Natural killer cell (primary cell): ENCODE data around the gene PPP1R15B. TPM values are rescaled to one million over a fixed set of nuclear protein-coding genes. Genes with fewer than 3 reads are reported as not detected.

ENCODE experiments used
- ATAC-seq, 3 donors: fragments of 150-1000 bp in 2 of 3; fragments of 200-7000 bp in 1 of 3; cut with Tn5 transposase; 1 replicate in 1 of 3; 2 replicates in 2 of 3; pipeline ENCODE4 v1.10.0; 2021; ENCODE audit warnings: mild to moderate bottlenecking in 2 of 3, moderate library complexity in 2 of 3
- DNase-seq, 2 donors: peaks; one replicate each; pipeline versions ENCODE4 v3.0.0 to v3.0.0-alpha.2; 2013 to 2021; ENCODE audit warnings: mixed read lengths in 1 of 2
- H3K27ac ChIP-seq: one replicate; pipeline ENCODE4 v1.5.1; 2013; ENCODE audit warnings: mild to moderate bottlenecking, low read length
- H3K27me3 ChIP-seq: one replicate; pipeline ENCODE4 v1.6.1; 2013; ENCODE audit warnings: low read length; ENCODE audit not compliant: control insufficient read depth, insufficient read depth
- H3K36me3 ChIP-seq: one replicate; pipeline ENCODE4 v1.6.1; 2013; ENCODE audit warnings: low read length; ENCODE audit not compliant: control insufficient read depth, insufficient read depth
- H3K4me1 ChIP-seq: one replicate; pipeline ENCODE4 v1.6.1; 2013; ENCODE audit warnings: low read length; ENCODE audit not compliant: control insufficient read depth, insufficient read depth
- H3K4me3 ChIP-seq: one replicate; pipeline ENCODE4 v1.5.1; 2013; ENCODE audit warnings: low read length
- H3K9me3 ChIP-seq: one replicate; pipeline ENCODE4 v1.6.1; 2013; ENCODE audit warnings: low read length; ENCODE audit not compliant: control insufficient read depth, insufficient read depth
- H3K27ac Mint-ChIP-seq, 2 donors: one replicate each; pipeline ENCODE4 v1.8.0; 2022; ENCODE audit warnings: mild to moderate bottlenecking in 2 of 2, mixed read lengths in 2 of 2, moderate library complexity in 1 of 2
- H3K27me3 Mint-ChIP-seq, 2 donors: one replicate each; pipeline ENCODE4 v1.8.0; 2022; ENCODE audit warnings: low read depth in 2 of 2, mixed read lengths in 2 of 2
- H3K36me3 Mint-ChIP-seq: one replicate; pipeline ENCODE4 v1.8.0; 2022; ENCODE audit warnings: mixed read lengths
- H3K4me1 Mint-ChIP-seq, 2 donors: one replicate each; pipeline ENCODE4 v1.8.0; 2022; ENCODE audit warnings: mixed read lengths in 2 of 2
- H3K4me3 Mint-ChIP-seq: one replicate; pipeline ENCODE4 v1.8.0; 2022; ENCODE audit warnings: mild to moderate bottlenecking, moderate library complexity, mixed read lengths
- H3K9me3 Mint-ChIP-seq, 2 donors: one replicate each; pipeline ENCODE4 v1.8.0; 2022; ENCODE audit warnings: mixed read lengths in 2 of 2
- CTCF ChIP-seq: fragments of 200-600 bp; IDR thresholded peaks from one replicate; pipeline ENCODE4 v1.8.0; 2022; ENCODE audit warnings: antibody characterized with exemption
- WGBS: methylation state at CpG from one replicate; pipeline ENCODE4 v1.1.7; 2013; ENCODE audit warnings: missing lambda C conversion rate; ENCODE audit not compliant: insufficient coverage; 5-methylcytosine and 5-hydroxymethylcytosine counted together
- intact Hi-C: fragments of 100-400 bp; cut with micrococcal nuclease; formaldehyde crosslinking; loops from one replicate; pipeline ENCODE4 v1.14.2; 2022
- total RNA-seq, 4 donors: library from RNA; stranded (reverse); fragments of 120-200 nt in 1 of 4; gene quantifications; one replicate each; pipeline versions ENCODE4 v1.2.3 to v1.2.4, GENCODE V29; 2013 to 2022

Gene PPP1R15B
- total RNA-seq, 3 donors from 2014 or later (not counting 1 experiment from before 2014, with no cell fraction given), result 174 to 236 (median 222) TPM

GRCh38 chr1:204409836-204410687 is 1.6 kb downstream of the PPP1R15B start:
- under 1% methylated on average over 10 of the region's 10 CpGs for WGBS
- intact Hi-C loops, result no loop called here
- H3K27ac ChIP-seq, result peak overlapping the region; percentile 98
- no peaks in the 10 kb centered on the region for H3K9me3 Mint-ChIP-seq
- no peaks in the 10 kb centered on the region for H3K27me3 Mint-ChIP-seq
- no peaks in the 10 kb centered on the region for H3K27me3 ChIP-seq
- H3K4me3 ChIP-seq, result peak overlapping the region; percentile 88
- H3K36me3 Mint-ChIP-seq, result no peaks in the 10 kb centered on the region
- H3K4me3 Mint-ChIP-seq, result peak overlapping the region; percentile 99
- H3K4me1 Mint-ChIP-seq, result peaks cover 51 to 56% of the 10 kb centered on the region in 2 donors
- H3K4me1 ChIP-seq, result peaks cover 32% of the 10 kb centered on the region
- no peak for TF ChIP-seq CTCF
- ATAC-seq (no peak), DNase-seq (no peak)
- no peaks in the 10 kb centered on the region for H3K9me3 ChIP-seq
- H3K27ac Mint-ChIP-seq, result peak overlapping the region; percentile 98 to 100
- H3K36me3 ChIP-seq, result peaks cover 21% of the 10 kb centered on the region

GRCh38 chr1:204409123-204409522 is 2.5 kb downstream of the PPP1R15B start:
- Mint-ChIP-seq H3K27me3 (no peaks in the 10 kb centered on the region), H3K4me1 (peaks cover 56 to 63% of the 10 kb centered on the region in 2 donors), H3K27ac (peak overlapping the region; percentile 98 to 100), H3K36me3 (no peaks in the 10 kb centered on the region), H3K9me3 (no peaks in the 10 kb centered on the region), H3K4me3 (peak overlapping the region; percentile 99)
- Histone ChIP-seq H3K4me3 (peak overlapping the region; percentile 88), H3K27ac (peak overlapping the region; percentile 98), H3K36me3 (peaks cover 31% of the 10 kb centered on the region), H3K4me1 (peaks cover 32% of the 10 kb centered on the region), H3K27me3 (no peaks in the 10 kb centered on the region), H3K9me3 (no peaks in the 10 kb centered on the region)
- no peak for ATAC-seq
- DNase-seq, result peak in 1 of 2 donors; percentile 30
- no CpG with 5 or more reads among the region's 3 CpGs for WGBS
- TF ChIP-seq CTCF, result no peak
- intact Hi-C loops, result no loop called here

- intact Hi-C loops, result no loop called here
- Histone ChIP-seq H3K27ac (peak overlapping the region; percentile 28), H3K4me1 (peaks cover 32% of the 10 kb centered on the region), H3K9me3 (no peaks in the 10 kb centered on the region), H3K4me3 (peak overlapping the region; percentile 88), H3K36me3 (peaks cover 36% of the 10 kb centered on the region), H3K27me3 (no peaks in the 10 kb centered on the region)
- DNase-seq, result no peak
- Mint-ChIP-seq H3K9me3 (no peaks in the 10 kb centered on the region), H3K4me3 (peak overlapping the region; percentile 99), H3K36me3 (no peaks in the 10 kb centered on the region), H3K27me3 (no peaks in the 10 kb centered on the region), H3K4me1 (peaks cover 56 to 68% of the 10 kb centered on the region in 2 donors), H3K27ac (peak overlapping the region; percentile 98 to 100)
- TF ChIP-seq CTCF, result no peak
- WGBS, result 0% methylated on average over 1 of the region's 1 CpG
- no peak for ATAC-seq
Observed at GRCh38 chr1:204408602-204409001, 3.0 kb downstream of the PPP1R15B start.
